PC-3 (cell line): ENCODE results near the gene CACNA1A.

Experiments used
- EZH2 ChIP-seq: fragments of 300-600 bp; sonication (generic); IDR thresholded peaks from one replicate; pipeline ENCODE4 v1.6.1; 2017; ENCODE audit warnings: antibody characterized with exemption, mild to moderate bottlenecking, low read length; ENCODE audit not compliant: unreplicated experiment
- TF ChIP-seq, protein P1 (sequence below): fragments of 300-600 bp; sonication (generic); conservative IDR thresholded peaks from 2 replicates; pipeline ENCODE4 v1.5.1; 2017; ENCODE audit warnings: antibody characterized with exemption, low read depth, mild to moderate bottlenecking, low read length

DNA sequence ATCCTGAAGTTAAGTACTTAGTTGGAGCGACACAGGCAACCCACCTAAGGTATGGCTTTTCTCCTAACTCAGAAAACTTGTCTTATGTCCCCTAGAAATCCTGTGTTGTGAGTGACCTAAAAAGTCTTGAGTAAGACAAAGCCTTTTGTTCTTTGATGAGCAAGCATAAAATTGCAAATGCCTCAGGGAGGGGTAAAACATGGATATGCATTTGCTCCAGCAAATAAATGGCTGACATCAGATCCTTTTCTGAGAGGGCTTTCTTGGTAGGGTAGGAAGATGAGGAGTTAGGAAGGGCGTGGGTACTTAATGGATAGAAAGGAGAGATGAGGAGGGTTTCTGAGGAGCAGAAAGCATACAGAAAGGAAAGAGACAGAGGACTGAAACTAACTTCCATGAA is 192.4 kb downstream of the CACNA1A start:
- TF ChIP-seq, protein P1, sequence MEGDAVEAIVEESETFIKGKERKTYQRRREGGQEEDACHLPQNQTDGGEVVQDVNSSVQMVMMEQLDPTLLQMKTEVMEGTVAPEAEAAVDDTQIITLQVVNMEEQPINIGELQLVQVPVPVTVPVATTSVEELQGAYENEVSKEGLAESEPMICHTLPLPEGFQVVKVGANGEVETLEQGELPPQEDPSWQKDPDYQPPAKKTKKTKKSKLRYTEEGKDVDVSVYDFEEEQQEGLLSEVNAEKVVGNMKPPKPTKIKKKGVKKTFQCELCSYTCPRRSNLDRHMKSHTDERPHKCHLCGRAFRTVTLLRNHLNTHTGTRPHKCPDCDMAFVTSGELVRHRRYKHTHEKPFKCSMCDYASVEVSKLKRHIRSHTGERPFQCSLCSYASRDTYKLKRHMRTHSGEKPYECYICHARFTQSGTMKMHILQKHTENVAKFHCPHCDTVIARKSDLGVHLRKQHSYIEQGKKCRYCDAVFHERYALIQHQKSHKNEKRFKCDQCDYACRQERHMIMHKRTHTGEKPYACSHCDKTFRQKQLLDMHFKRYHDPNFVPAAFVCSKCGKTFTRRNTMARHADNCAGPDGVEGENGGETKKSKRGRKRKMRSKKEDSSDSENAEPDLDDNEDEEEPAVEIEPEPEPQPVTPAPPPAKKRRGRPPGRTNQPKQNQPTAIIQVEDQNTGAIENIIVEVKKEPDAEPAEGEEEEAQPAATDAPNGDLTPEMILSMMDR, result no peak
- TF ChIP-seq EZH2, result no peak
